Stimulated activated naive CD8-positive, alpha-beta T cell treated with anti-CD3 and anti-CD28 coated beads, Interleukin-15, Interleukin-2, amounts not matched to agents 100 ng/mL and 50 ng/mL, for 24 hours (primary cell): ENCODE measurements around the gene MAP2K6.

Experiments
- H3K27ac Mint-ChIP-seq: one replicate; pipeline ENCODE4 v1.8.0; 2021; ENCODE audit warnings: mild to moderate bottlenecking, mixed read lengths
- H3K27me3 Mint-ChIP-seq: one replicate; pipeline ENCODE4 v1.8.0; 2021; ENCODE audit warnings: mixed read lengths
- H3K36me3 Mint-ChIP-seq: one replicate; pipeline ENCODE4 v1.8.0; 2021; ENCODE audit warnings: low read depth, mixed read lengths
- H3K4me1 Mint-ChIP-seq: one replicate; pipeline ENCODE4 v1.8.0; 2021; ENCODE audit warnings: low read depth, mixed read lengths
- H3K4me3 Mint-ChIP-seq: one replicate; pipeline ENCODE4 v1.8.0; 2021; ENCODE audit warnings: mild to moderate bottlenecking, mixed read lengths
- H3K9me3 Mint-ChIP-seq: one replicate; pipeline ENCODE4 v1.8.0; 2021; ENCODE audit warnings: mixed read lengths

Gene MAP2K6

GRCh38 chr17:69485251-69485661 lies 70.8 kb downstream of the MAP2K6 start:
- Mint-ChIP-seq H3K27ac (no peak overlapping the region), H3K27me3 (no peaks in the 10 kb centered on the region), H3K4me3 (no peak overlapping the region), H3K36me3 (peaks cover 7% of the 10 kb centered on the region), H3K9me3 (no peaks in the 10 kb centered on the region), H3K4me1 (no peaks in the 10 kb centered on the region)

- H3K36me3 Mint-ChIP-seq = peaks cover 7% of the 10 kb centered on the region
- H3K27ac Mint-ChIP-seq = no peak overlapping the region
- no peaks in the 10 kb centered on the region for H3K4me1 Mint-ChIP-seq
- H3K27me3 Mint-ChIP-seq = no peaks in the 10 kb centered on the region
- H3K4me3 Mint-ChIP-seq = no peak overlapping the region
- no peaks in the 10 kb centered on the region for H3K9me3 Mint-ChIP-seq
These were observed 71.6 kb downstream of the MAP2K6 start for GRCh38 chr17:69485901-69486643.

- no peak overlapping the region for H3K4me3 Mint-ChIP-seq
- no peak overlapping the region for H3K27ac Mint-ChIP-seq
- no peaks in the 10 kb centered on the region for H3K27me3 Mint-ChIP-seq
- peaks cover 7% of the 10 kb centered on the region for H3K36me3 Mint-ChIP-seq
- no peaks in the 10 kb centered on the region for H3K4me1 Mint-ChIP-seq
- no peaks in the 10 kb centered on the region for H3K9me3 Mint-ChIP-seq
These were observed 72.5 kb downstream of the MAP2K6 start for GRCh38 chr17:69486779-69487637.

GRCh38 chr17:69489313-69489712 lies 74.8 kb downstream of the MAP2K6 start:
- Mint-ChIP-seq H3K4me1 (no peaks in the 10 kb centered on the region), H3K27me3 (no peaks in the 10 kb centered on the region), H3K9me3 (no peaks in the 10 kb centered on the region), H3K27ac (no peak overlapping the region), H3K4me3 (no peak overlapping the region), H3K36me3 (peaks cover 7% of the 10 kb centered on the region)

- H3K4me3 Mint-ChIP-seq = no peak overlapping the region
- H3K4me1 Mint-ChIP-seq = peaks cover 12% of the 10 kb centered on the region
- no peak overlapping the region for H3K27ac Mint-ChIP-seq
- H3K36me3 Mint-ChIP-seq = peaks cover 4% of the 10 kb centered on the region
- no peaks in the 10 kb centered on the region for H3K9me3 Mint-ChIP-seq
- no peaks in the 10 kb centered on the region for H3K27me3 Mint-ChIP-seq
These were observed 78.0 kb downstream of the MAP2K6 start for GRCh38 chr17:69492410-69493071.

GRCh38 chr17:69495787-69496186 lies 81.3 kb downstream of the MAP2K6 start:
- Mint-ChIP-seq H3K4me3 (no peak overlapping the region), H3K27ac (no peak overlapping the region), H3K4me1 (peaks cover 20% of the 10 kb centered on the region), H3K36me3 (peaks cover 4% of the 10 kb centered on the region), H3K9me3 (no peaks in the 10 kb centered on the region), H3K27me3 (no peaks in the 10 kb centered on the region)

GRCh38 chr17:69497161-69497560 lies 82.7 kb downstream of the MAP2K6 start:
- Mint-ChIP-seq H3K36me3 (peaks cover 4% of the 10 kb centered on the region), H3K9me3 (no peaks in the 10 kb centered on the region), H3K27ac (no peak overlapping the region), H3K27me3 (no peaks in the 10 kb centered on the region), H3K4me1 (peaks cover 32% of the 10 kb centered on the region), H3K4me3 (no peak overlapping the region)

GRCh38 chr17:69499318-69499717 lies 84.8 kb downstream of the MAP2K6 start:
- no peak overlapping the region for H3K4me3 Mint-ChIP-seq
- no peaks in the 10 kb centered on the region for H3K9me3 Mint-ChIP-seq
- H3K27ac Mint-ChIP-seq = no peak overlapping the region
- no peaks in the 10 kb centered on the region for H3K27me3 Mint-ChIP-seq
- H3K36me3 Mint-ChIP-seq = peaks cover 4% of the 10 kb centered on the region
- H3K4me1 Mint-ChIP-seq = peaks cover 42% of the 10 kb centered on the region

GRCh38 chr17:69500911-69501429 lies 86.5 kb downstream of the MAP2K6 start:
- no peak overlapping the region for H3K4me3 Mint-ChIP-seq
- no peak overlapping the region for H3K27ac Mint-ChIP-seq
- no peaks in the 10 kb centered on the region for H3K9me3 Mint-ChIP-seq
- H3K4me1 Mint-ChIP-seq = peaks cover 53% of the 10 kb centered on the region
- H3K36me3 Mint-ChIP-seq = peaks cover 4% of the 10 kb centered on the region
- no peaks in the 10 kb centered on the region for H3K27me3 Mint-ChIP-seq

GRCh38 chr17:69501591-69502468 lies 87.3 kb downstream of the MAP2K6 start:
- Mint-ChIP-seq H3K4me1 (peaks cover 48% of the 10 kb centered on the region), H3K27me3 (no peaks in the 10 kb centered on the region), H3K27ac (peak overlapping the region; percentile 61), H3K9me3 (no peaks in the 10 kb centered on the region), H3K36me3 (peaks cover 5% of the 10 kb centered on the region), H3K4me3 (peak overlapping the region; percentile 36)

GRCh38 chr17:69503711-69504110 lies 89.2 kb downstream of the MAP2K6 start:
- Mint-ChIP-seq H3K27me3 (no peaks in the 10 kb centered on the region), H3K27ac (no peak overlapping the region), H3K4me1 (peaks cover 35% of the 10 kb centered on the region), H3K9me3 (no peaks in the 10 kb centered on the region), H3K36me3 (peaks cover 10% of the 10 kb centered on the region), H3K4me3 (no peak overlapping the region)

GRCh38 chr17:69505740-69506139 lies 91.2 kb downstream of the MAP2K6 start:
- no peak overlapping the region for H3K27ac Mint-ChIP-seq
- no peaks in the 10 kb centered on the region for H3K27me3 Mint-ChIP-seq
- peaks cover 34% of the 10 kb centered on the region for H3K4me1 Mint-ChIP-seq
- peaks cover 12% of the 10 kb centered on the region for H3K36me3 Mint-ChIP-seq
- no peaks in the 10 kb centered on the region for H3K9me3 Mint-ChIP-seq
- no peak overlapping the region for H3K4me3 Mint-ChIP-seq

GRCh38 chr17:69506489-69506888 lies 92.0 kb downstream of the MAP2K6 start:
- Mint-ChIP-seq H3K27ac (no peak overlapping the region), H3K27me3 (no peaks in the 10 kb centered on the region), H3K4me1 (peaks cover 28% of the 10 kb centered on the region), H3K36me3 (peaks cover 12% of the 10 kb centered on the region), H3K4me3 (no peak overlapping the region), H3K9me3 (no peaks in the 10 kb centered on the region)

- no peak overlapping the region for H3K27ac Mint-ChIP-seq
- H3K27me3 Mint-ChIP-seq = no peaks in the 10 kb centered on the region
- peaks cover 11% of the 10 kb centered on the region for H3K4me1 Mint-ChIP-seq
- H3K9me3 Mint-ChIP-seq = no peaks in the 10 kb centered on the region
- peaks cover 12% of the 10 kb centered on the region for H3K36me3 Mint-ChIP-seq
- H3K4me3 Mint-ChIP-seq = no peak overlapping the region
These were observed 94.3 kb downstream of the MAP2K6 start for GRCh38 chr17:69508814-69509213.
